K562 (cell line): ENCODE results near the gene B3GALT6. TPM values are rescaled to one million over a fixed set of nuclear protein-coding genes. Genes with fewer than 3 reads are reported as not detected.

Source experiments
- ARID3B ChIP-seq: fragments of 250-450 bp; sonication (Bioruptor Pico); IDR thresholded peaks from 2 replicates; pipeline ENCODE4 v1.4.0; 2020; ENCODE audit warnings: borderline replicate concordance
- CSDE1 ChIP-seq, 2 experiments: fragments of 450-650 bp; IDR thresholded peaks; 2 replicates each; pipeline ENCODE4 v1.6.1; 2016; ENCODE audit warnings: mild to moderate bottlenecking in 1 of 2
- JUNB ChIP-seq: fragments of 450-650 bp; formaldehyde crosslinking; conservative IDR thresholded peaks from 2 replicates; pipeline ENCODE4 v1.4.0; 2020; ENCODE audit warnings: mild to moderate bottlenecking
- KAT7 ChIP-seq: sonication (generic); formaldehyde crosslinking; IDR thresholded peaks from 2 replicates; pipeline ENCODE4 v1.8.0; 2022; ENCODE audit warnings: missing genetic modification reagents, mild to moderate bottlenecking, borderline replicate concordance
- MEIS2 ChIP-seq: fragments of 450-650 bp; IDR thresholded peaks from 2 replicates; pipeline ENCODE4 v1.6.1; 2014; ENCODE audit warnings: mild to moderate bottlenecking; ENCODE audit not compliant: partially characterized antibody
- NR1H2 ChIP-seq: sonication (generic); formaldehyde crosslinking; IDR thresholded peaks from 2 replicates; pipeline ENCODE4 v1.4.0; 2020; ENCODE audit warnings: mild to moderate bottlenecking, missing genetic modification reagents
- PCBP1 ChIP-seq: fragments of 200-400 bp; formaldehyde crosslinking; IDR thresholded peaks from 2 replicates; pipeline ENCODE4 v1.6.1; 2018; ENCODE audit warnings: mild to moderate bottlenecking, low read depth, low read length; ENCODE audit not compliant: poor library complexity, severe bottlenecking
- REST ChIP-seq, 2 experiments: fragments of 450-650 bp; formaldehyde crosslinking in 1 of 2; IDR thresholded peaks; 2 replicates each; pipeline versions ENCODE4 v1.4.0 to v1.6.1; 2014 to 2020; ENCODE audit warnings: mild to moderate bottlenecking in 2 of 2, borderline replicate concordance in 1 of 2, low read depth in 1 of 2
- SIN3A ChIP-seq, 2 experiments: fragments of 150-350 bp in 1 of 2; IDR thresholded peaks; 2 replicates each; pipeline ENCODE4 v1.6.1; 2011 to 2016; ENCODE audit warnings: borderline replicate concordance in 2 of 2, low read depth in 2 of 2, low read length in 2 of 2, mild to moderate bottlenecking in 2 of 2, moderate library complexity in 2 of 2; ENCODE audit not compliant: control insufficient read depth in 1 of 2
- ZBED1 ChIP-seq: IDR thresholded peaks from 2 replicates; pipeline ENCODE4 v1.6.1; 2014
- ZBTB2 ChIP-seq: fragments of 450-650 bp; IDR thresholded peaks from 2 replicates; pipeline ENCODE4 v1.6.1; 2016; ENCODE audit warnings: antibody characterized with exemption
- polyA plus RNA-seq, 8 experiments: library from polyadenylated mRNA; depleted of rRNA in 4 of 8; stranded (reverse) in 5 of 8; unstranded in 3 of 8; fragments of >200 nt; fragmentation: Nextera tagmentation in 2 of 8; fragmentation: Illumina TruSeq in 1 of 8; extraction: Ambion mirVana in 2 of 8; extraction: Trizol in 1 of 8; gene quantifications; 2 replicates each; pipeline versions ENCODE4 v1.2.1 to v1.2.3, GENCODE V29; 2011 to 2014; ENCODE audit warnings: inconsistent platforms in 1 of 8, missing spikeins in 1 of 8
- total RNA-seq, 7 experiments: library from RNA; depleted of rRNA in 6 of 7; stranded (reverse); fragments of >200 nt in 6 of 7; fragmentation: Illumina TruSeq in 2 of 7; extraction: Trizol in 2 of 7; gene quantifications; 2 replicates each; pipeline versions ENCODE4 v1.2.1 to v1.2.3, GENCODE V29; 2011 to 2021; ENCODE audit warnings: low replicate concordance in 1 of 7
- TF ChIP-seq, protein P1 (sequence below): IDR thresholded peaks from 2 replicates; pipeline ENCODE4 v1.6.1; 2016; ENCODE audit warnings: missing genetic modification characterization, missing compliant biosample characterization
- TF ChIP-seq, protein P2 (sequence below): fragments of 250-450 bp; sonication (Bioruptor Pico); IDR thresholded peaks from 2 replicates; pipeline ENCODE4 v1.6.1; 2021; ENCODE audit warnings: mild to moderate bottlenecking

Gene B3GALT6
- total and polyA plus RNA-seq, 9 of the 15 experiments (the other 6 are each of a cell fraction or from before 2014, with no cell fraction given) = 0.68 to 29.8 (median 9.9) TPM

- TF ChIP-seq, protein P1, sequence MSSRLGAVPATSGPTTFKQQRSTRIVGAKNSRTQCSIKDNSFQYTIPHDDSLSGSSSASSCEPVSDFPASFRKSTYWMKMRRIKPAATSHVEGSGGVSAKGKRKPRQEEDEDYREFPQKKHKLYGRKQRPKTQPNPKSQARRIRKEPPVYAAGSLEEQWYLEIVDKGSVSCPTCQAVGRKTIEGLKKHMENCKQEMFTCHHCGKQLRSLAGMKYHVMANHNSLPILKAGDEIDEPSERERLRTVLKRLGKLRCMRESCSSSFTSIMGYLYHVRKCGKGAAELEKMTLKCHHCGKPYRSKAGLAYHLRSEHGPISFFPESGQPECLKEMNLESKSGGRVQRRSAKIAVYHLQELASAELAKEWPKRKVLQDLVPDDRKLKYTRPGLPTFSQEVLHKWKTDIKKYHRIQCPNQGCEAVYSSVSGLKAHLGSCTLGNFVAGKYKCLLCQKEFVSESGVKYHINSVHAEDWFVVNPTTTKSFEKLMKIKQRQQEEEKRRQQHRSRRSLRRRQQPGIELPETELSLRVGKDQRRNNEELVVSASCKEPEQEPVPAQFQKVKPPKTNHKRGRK = no peak
- TF ChIP-seq REST (IDR thresholded peaks at IDR 0.05; ENCODE audit: borderline replicate concordance) (no peak), REST (CRISPR knock-in tag; IDR thresholded peaks at IDR 0.05; ENCODE audit: low read depth) (no peak), KAT7 (CRISPR knock-in tag) (no peak), SIN3A (IDR thresholded peaks at IDR 0.05; ENCODE audit: borderline replicate concordance in 2 of 2, control insufficient read depth in 1 of 2, low read depth in 2 of 2, low read length in 2 of 2) (no peak), PCBP1 (peak; percentile 21), ZBED1 (no peak), ARID3B (CRISPR knock-in tag) (no peak), ZBTB2 (no peak), MEIS2 (no peak), NR1H2 (no peak), JUNB (CRISPR knock-in tag) (no peak), CSDE1 (IDR thresholded peaks at IDR 0.05) (no peak)
- TF ChIP-seq, protein P2, sequence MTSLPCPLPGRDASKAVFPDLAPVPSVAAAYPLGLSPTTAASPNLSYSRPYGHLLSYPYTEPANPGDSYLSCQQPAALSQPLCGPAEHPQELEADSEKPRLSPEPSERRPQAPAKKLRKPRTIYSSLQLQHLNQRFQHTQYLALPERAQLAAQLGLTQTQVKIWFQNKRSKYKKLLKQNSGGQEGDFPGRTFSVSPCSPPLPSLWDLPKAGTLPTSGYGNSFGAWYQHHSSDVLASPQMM = no peak
Observed at GRCh38 chr1:1232796-1233566, 944 bp downstream of the B3GALT6 start (continued).
